ENCODE measurements around the gene UBE2H. TPM values are rescaled to one million over a fixed set of nuclear protein-coding genes. Genes with fewer than 3 reads are reported as not detected.

The UBE2H gene
- total and polyA plus RNA-seq, 2 of the 4 experiments (the other 2 are of a cell fraction) = 34.6 to 49.4 TPM

- Histone ChIP-seq H3K27me3 (ENCODE audit: control insufficient read depth, insufficient read depth, low read length) (no peaks in the 10 kb centered on the region), H3K36me3 (ENCODE audit: control insufficient read depth, insufficient read depth, low read length) (peaks cover 17% of the 10 kb centered on the region), H4K20me1 (ENCODE audit: insufficient read depth, low read length) (peaks cover 63% of the 10 kb centered on the region), H2AK9ac (replicated peaks; ENCODE audit: low read depth, low read length, poor library complexity) (no peak overlapping the region), H4K91ac (ENCODE audit: insufficient read depth, low read depth, low read length) (no peak overlapping the region), H3K27ac (ENCODE audit: insufficient read depth, low read length) (no peak overlapping the region), H2AFZ (replicated peaks; ENCODE audit: low read length, poor library complexity) (no peak overlapping the region), H3K9ac (ENCODE audit: low read depth, low read length) (no peak overlapping the region), H3K4ac (ENCODE audit: low read depth, low read length) (no peak overlapping the region), H2BK120ac (ENCODE audit: low read depth, low read length) (no peak overlapping the region), H3K9me3 (ENCODE audit: control insufficient read depth, insufficient read depth, low read length) (no peaks in the 10 kb centered on the region), H3K14ac (replicated peaks; ENCODE audit: low read depth, low read length) (peak overlapping the region; percentile 56; the same call in 1 of the 2 replicates), H4K5ac (ENCODE audit: low read depth, low read length) (no peak overlapping the region), H3K79me1 (ENCODE audit: low read depth in 1 of 2, low read length in 2 of 2) (peaks cover 18 to 62% of the 10 kb centered on the region in 2 experiments), H3K4me1 (ENCODE audit: control insufficient read depth, insufficient read depth, low read length) (peaks cover 4% of the 10 kb centered on the region; the same call in 1 of the 2 replicates), H3K56ac (ENCODE audit: extremely low read depth, insufficient read depth, low read length) (no peak overlapping the region), H3K4me3 (ENCODE audit: insufficient read depth, low read depth, low read length) (no peak overlapping the region), H2BK15ac (ENCODE audit: low read depth, low read length) (no peak overlapping the region), H2AK5ac (ENCODE audit: low read depth, low read length) (peak overlapping the region; percentile 36; the same call in 1 of the 2 replicates), H3K4me2 (ENCODE audit: low read depth, low read length) (no peak overlapping the region), H3K23ac (ENCODE audit: low read depth, low read length) (0 out of 2 replicates have a peak overlapping the region, but pooled peaks have one; percentile 56), H2BK5ac (ENCODE audit: low read depth, low read length, poor library complexity, severe bottlenecking) (no peak overlapping the region), H4K8ac (ENCODE audit: low read depth in 2 of 2, low read length in 2 of 2) (no peak overlapping the region), H2BK20ac (ENCODE audit: low read depth, low read length) (no peak overlapping the region), H3K9me1 (ENCODE audit: insufficient read depth, low read length) (peaks cover 3% of the 10 kb centered on the region), H3K18ac (ENCODE audit: low read depth, low read length) (no peak overlapping the region)
- ChIA-PET CTCF (no interaction called here), POLR2A (ENCODE audit: unreplicated experiment) (no interaction called here)
- DNase-seq (peak; percentile 62), ATAC-seq (ENCODE audit: low read depth) (peak; percentile 28; the same call in 1 of the 2 replicates)
- BruUV-seq (replicated peaks) = no TSS peak
- intact Hi-C loops (cut with micrococcal nuclease) = no loop called here
- WGBS, 2 experiments (ENCODE audit: extremely low coverage in 2 of 2, insufficient read length in 1 of 2) = no CpG with 5 or more reads among the region's 8 CpGs
- in situ Hi-C loops (cut with MboI; ENCODE audit: low sequenced_read_pairs) = no loop called here
- TF ChIP-seq MAZ (IDR thresholded peaks at IDR 0.05; ENCODE audit: borderline replicate concordance, low read depth, low read length) (no peak), RCOR1 (IDR thresholded peaks at IDR 0.05; ENCODE audit: insufficient replicate concordance, low read length) (no peak), ELK1 (IDR thresholded peaks at IDR 0.05; ENCODE audit: borderline replicate concordance, low read depth, low read length) (no peak), RAD21 (IDR thresholded peaks at IDR 0.05; ENCODE audit: low read length) (no peak), BHLHE40 (IDR thresholded peaks at IDR 0.05; ENCODE audit: low read depth, low read length) (no peak), POLR2A (IDR thresholded peaks at IDR 0.05; ENCODE audit: low read depth, low read length) (no peak), NFE2L2 (IDR thresholded peaks at IDR 0.05; ENCODE audit: low read depth, low read length) (no peak)
- dilution Hi-C loops (cut with HindIII; ENCODE audit: low sequenced_read_pairs, unreplicated experiment) = no loop called here
These were observed 27.3 kb downstream of the UBE2H start for GRCh38 chr7:129925416-129926002.

All from IMR-90 (cell line).